Keratinocyte (primary cell): ENCODE data around the gene TFDP1. TPM values are rescaled to one million over a fixed set of nuclear protein-coding genes. Genes with fewer than 3 reads are reported as not detected.

ENCODE experiments used
- DNase-seq: peaks from one replicate; pipeline ENCODE4 v3.0.0-alpha.2; 2011; ENCODE audit warnings: low read depth, missing footprints, low spot score
- FAIRE-seq: peaks from 2 replicates; lab custom pipeline; 2011; peaks lifted over from hg19 to GRCh38; lab: Jason Lieb, UNC
- H2AFZ ChIP-seq: 2 replicates; pipeline ENCODE4 v1.6.0; 2012; ENCODE audit warnings: low read length, control low read depth, inconsistent platforms; ENCODE audit not compliant: control insufficient read depth
- H3K27ac ChIP-seq: 2 replicates; pipeline ENCODE4 v1.5.1; 2011; ENCODE audit warnings: low read length; ENCODE audit not compliant: control insufficient read depth, insufficient read depth
- H3K27me3 ChIP-seq: 3 replicates; pipeline ENCODE4 v1.6.0; 2011; ENCODE audit warnings: low read length; ENCODE audit not compliant: control insufficient read depth, insufficient read depth; ENCODE audit errors: extremely low read depth
- H3K36me3 ChIP-seq, 2 experiments: 2 replicates in 1 of 2; 3 replicates in 1 of 2; pipeline ENCODE4 v1.5.1; 2011; ENCODE audit warnings: low read length in 2 of 2, mild to moderate bottlenecking in 1 of 2; ENCODE audit not compliant: control insufficient read depth in 2 of 2, insufficient read depth in 2 of 2; ENCODE audit errors: extremely low read depth in 1 of 2
- H3K4me1 ChIP-seq: 3 replicates; pipeline ENCODE4 v1.5.1; 2011; ENCODE audit warnings: low read length; ENCODE audit not compliant: control insufficient read depth, insufficient read depth; ENCODE audit errors: extremely low read depth
- H3K4me2 ChIP-seq: 3 replicates; pipeline ENCODE4 v1.6.0; 2011; ENCODE audit warnings: low read depth, low read length; ENCODE audit not compliant: control insufficient read depth, insufficient read depth; ENCODE audit errors: extremely low read depth
- H3K4me3 ChIP-seq, 3 experiments: fragments of 200-600 bp in 1 of 3; sonication (generic) in 1 of 3; 2 replicates in 2 of 3; 3 replicates in 1 of 3; pipeline ENCODE4 v1.5.1; 2011 to 2016; ENCODE audit warnings: low read length in 3 of 3, mild to moderate bottlenecking in 3 of 3, control low read depth in 2 of 3, inconsistent platforms in 1 of 3, low read depth in 1 of 3, mixed read lengths in 1 of 3, mixed run types in 1 of 3, moderate library complexity in 1 of 3; ENCODE audit not compliant: control insufficient read depth in 2 of 3, insufficient read depth in 2 of 3; ENCODE audit errors: extremely low read depth in 1 of 3
- H3K79me2 ChIP-seq: 2 replicates; pipeline ENCODE4 v1.6.0; 2012; ENCODE audit warnings: low read length; ENCODE audit not compliant: control insufficient read depth, insufficient read depth
- H3K9ac ChIP-seq: 3 replicates; pipeline ENCODE4 v1.6.0; 2011; ENCODE audit warnings: low read length; ENCODE audit not compliant: control insufficient read depth, insufficient read depth; ENCODE audit errors: extremely low read depth
- H3K9me1 ChIP-seq: 3 replicates; pipeline ENCODE4 v1.6.0; 2011; ENCODE audit warnings: low read length; ENCODE audit not compliant: control insufficient read depth, insufficient read depth; ENCODE audit errors: extremely low read depth
- H3K9me3 ChIP-seq: 2 replicates; pipeline ENCODE4 v1.5.1; 2012; ENCODE audit warnings: low read depth, low read length; ENCODE audit not compliant: control insufficient read depth
- H4K20me1 ChIP-seq: 3 replicates; pipeline ENCODE4 v1.6.0; 2011; ENCODE audit warnings: low read length; ENCODE audit not compliant: control insufficient read depth, insufficient read depth; ENCODE audit errors: extremely low read depth
- CTCF ChIP-seq, 3 experiments: IDR thresholded peaks in 1 of 3; conservative IDR thresholded peaks in 1 of 3; optimal IDR thresholded peaks in 1 of 3; 2 replicates in 2 of 3; 3 replicates in 1 of 3; pipeline versions ENCODE3 to v1.5.1; 2011; ENCODE audit warnings: low read length in 3 of 3, mild to moderate bottlenecking in 3 of 3, moderate library complexity in 2 of 3, control low read depth in 1 of 3, inconsistent platforms in 1 of 3; ENCODE audit not compliant: insufficient read depth in 2 of 3; ENCODE audit errors: extremely low read depth in 1 of 3
- EZH2 ChIP-seq: IDR thresholded peaks from one replicate; pipeline ENCODE4 v1.6.1; 2012; ENCODE audit warnings: inconsistent platforms, mild to moderate bottlenecking, low read length, moderate library complexity
- dilution Hi-C: fragments of 300-500 bp; cut with MboI; formaldehyde crosslinking; loops from one replicate; pipeline ENCODE4 v1.7.0; 2020; ENCODE audit warnings: low sequenced_read_pairs; ENCODE audit not compliant: extremely low pct_ligation_motif_present
- polyA plus RNA-seq, 5 experiments: library from polyadenylated mRNA; depleted of rRNA in 3 of 5; stranded (reverse) in 3 of 5; stranded (forward) in 1 of 5; unstranded in 1 of 5; fragments of >200 nt; gene quantifications; 1 replicate in 1 of 5; 2 replicates in 3 of 5; 3 replicates in 1 of 5; pipeline versions ENCODE4 v1.2.1 to v1.2.3, GENCODE V29; 2011 to 2012; ENCODE audit warnings: missing spikeins in 2 of 5, low read depth in 1 of 5, low replicate concordance in 1 of 5

The TFDP1 gene
- polyA plus RNA-seq, 1 donor (not counting 4 experiments of a cell fraction or from before 2014, with no cell fraction given), result 105 TPM

- FAIRE-seq (no peak), DNase-seq (no peak)
- dilution Hi-C loops, result no loop called here
These were observed 72.5 kb downstream of the TFDP1 start for GRCh38 chr13:113656831-113657671.

GRCh38 chr13:113657851-113658741 is 73.5 kb downstream of the TFDP1 start, which contains the start of gene ATP4B:
ATP4B (minus strand) TSS chr13:113658198; CDS start chr13:113658144, 54 bp downstream.
- Histone ChIP-seq H3K4me2 (no peak within 1 kb of the TSS), H3K9me1 (no peaks in the 10 kb centered on the region), H3K4me1 (peaks cover 2% of the 10 kb centered on the region), H2AFZ (no peak within 1 kb of the TSS), H3K4me3 (no peak within 1 kb of the TSS), H3K27me3 (peaks cover 20% of the 10 kb centered on the region), H3K27ac (no peak within 1 kb of the TSS), H3K9me3 (no peaks in the 10 kb centered on the region), H3K36me3 (no peaks in the 10 kb centered on the region), H3K79me2 (no peaks in the 10 kb centered on the region), H4K20me1 (no peaks in the 10 kb centered on the region), H3K9ac (no peak within 1 kb of the TSS)
- no peak for DNase-seq
- no peak for FAIRE-seq
- TF ChIP-seq EZH2 (no peak), CTCF (optimal IDR thresholded peaks at IDR 0.05 in 1 of 3, IDR thresholded peaks at IDR 0.05 in 1 of 3, conservative IDR thresholded peaks at IDR 0.05 in 1 of 3; ENCODE audit: extremely low read depth in 1 of 3, insufficient read depth in 2 of 3, low read length in 3 of 3) (no peak)
- dilution Hi-C loops, result no loop called here

More at GRCh38 chr13:113656831-113657671, 72.5 kb downstream of the TFDP1 start:
- H3K27ac ChIP-seq, result no peak overlapping the region
- TF ChIP-seq CTCF (optimal IDR thresholded peaks at IDR 0.05 in 1 of 3, IDR thresholded peaks at IDR 0.05 in 1 of 3, conservative IDR thresholded peaks at IDR 0.05 in 1 of 3; ENCODE audit: extremely low read depth in 1 of 3, insufficient read depth in 2 of 3, low read length in 3 of 3), result no peak
- TF ChIP-seq EZH2, result no peak
- peaks cover 2% of the 10 kb centered on the region for H3K4me1 ChIP-seq
- H3K9ac ChIP-seq, result no peak overlapping the region
- H3K4me3 ChIP-seq, result no peak overlapping the region
- no peaks in the 10 kb centered on the region for H3K36me3 ChIP-seq
- no peak overlapping the region for H2AFZ ChIP-seq
- no peaks in the 10 kb centered on the region for H3K79me2 ChIP-seq
- H3K27me3 ChIP-seq, result peaks cover 20% of the 10 kb centered on the region
- no peak overlapping the region for H3K4me2 ChIP-seq
- no peaks in the 10 kb centered on the region for H4K20me1 ChIP-seq
- no peaks in the 10 kb centered on the region for H3K9me1 ChIP-seq
- H3K9me3 ChIP-seq, result no peaks in the 10 kb centered on the region
